8988T (cell line): Measurements from ENCODE around the gene SURF2.
"Not testable (repeated sequence)": the region's sequence is repeated elsewhere in the genome, so short reads cannot be mapped to it uniquely, and the experiment has no call there.

Experiments used
- DNase-seq: peaks from one replicate; pipeline ENCODE4 v3.0.0; 2011

SURF2 gene

DNA sequence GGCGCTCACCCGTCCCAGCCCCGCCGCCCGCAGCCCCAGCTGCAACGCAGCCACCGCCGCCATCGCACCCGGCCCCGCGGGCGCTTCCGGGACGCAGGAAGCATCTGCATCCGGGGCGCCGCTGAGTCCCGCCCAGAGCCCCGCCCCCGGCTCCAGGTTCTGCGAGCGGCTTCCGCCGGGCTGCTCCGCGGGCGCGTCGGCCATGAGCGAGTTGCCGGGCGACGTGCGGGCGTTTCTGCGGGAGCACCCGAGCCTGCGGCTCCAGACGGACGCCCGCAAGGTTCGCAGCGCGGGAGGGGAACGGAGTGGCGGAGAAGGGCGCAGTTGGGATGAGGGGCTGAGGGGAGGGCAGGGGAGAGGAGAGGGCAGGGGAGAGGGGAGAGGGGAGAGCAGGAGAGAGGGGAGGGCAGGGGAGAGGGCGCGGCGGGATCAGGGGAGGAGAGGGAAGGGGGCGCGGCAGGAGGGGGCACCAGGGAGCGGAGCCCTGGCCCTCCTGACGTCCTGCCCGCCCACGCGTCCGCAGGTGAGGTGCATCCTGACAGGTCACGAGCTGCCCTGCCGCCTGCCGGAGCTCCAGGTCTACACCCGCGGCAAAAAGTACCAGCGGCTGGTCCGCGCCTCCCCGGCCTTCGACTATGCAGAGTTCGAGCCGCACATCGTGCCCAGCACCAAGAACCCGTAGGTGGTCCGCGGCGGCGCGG, at the start of gene SURF2, which contains the start of gene SURF1:
TSS of gene SURF2 (plus strand) at position 160 of the 701 bp plus-strand sequence. CDS start at position 203, 43 bp downstream.
TSS of gene SURF1 (minus strand) at position 97 of the 701 bp plus-strand sequence. CDS start at position 63, 34 bp downstream.
- DNase-seq = peak; percentile 89

DNA sequence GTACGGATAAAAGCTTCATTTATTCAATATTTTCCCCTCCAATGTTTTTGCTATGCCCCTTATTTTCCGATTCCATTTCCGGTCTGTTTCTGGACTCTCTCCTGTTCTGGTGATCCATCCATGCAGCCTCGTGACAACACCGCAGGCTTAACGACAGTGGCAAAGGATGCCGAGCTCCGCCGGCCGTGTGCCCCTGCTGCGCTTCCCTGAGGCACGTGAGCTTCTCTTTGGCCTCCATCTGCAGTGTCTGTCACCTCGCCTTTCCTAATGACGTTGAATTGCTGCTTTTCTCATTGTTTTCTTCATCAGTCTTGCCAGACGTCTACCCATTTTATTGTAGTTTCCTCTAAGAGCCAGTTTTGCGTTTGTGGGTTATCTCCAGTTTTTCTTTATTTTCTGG, 49.0 kb upstream of the SURF2 start:
- no peak for DNase-seq

DNA sequence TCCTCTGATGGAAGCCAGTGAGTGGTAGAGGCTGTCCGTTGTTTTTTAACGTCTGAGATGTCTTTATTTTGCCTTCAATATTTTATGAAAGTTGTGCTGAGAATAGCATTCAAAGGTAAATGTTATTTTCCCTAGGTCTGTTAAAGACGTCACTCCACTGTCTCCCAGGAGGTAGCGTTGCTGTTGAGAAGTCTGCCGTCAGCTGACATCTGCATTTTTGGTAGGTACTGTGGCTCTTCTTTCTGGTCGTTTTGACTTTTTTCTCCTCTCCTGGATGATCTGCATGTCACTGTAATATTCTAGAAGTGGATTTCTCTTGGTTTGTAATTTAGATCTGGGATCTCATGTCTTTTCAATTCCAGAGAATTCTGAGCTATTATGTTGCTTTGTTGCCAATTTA, 46.7 kb upstream of the SURF2 start:
- DNase-seq = no peak

DNA sequence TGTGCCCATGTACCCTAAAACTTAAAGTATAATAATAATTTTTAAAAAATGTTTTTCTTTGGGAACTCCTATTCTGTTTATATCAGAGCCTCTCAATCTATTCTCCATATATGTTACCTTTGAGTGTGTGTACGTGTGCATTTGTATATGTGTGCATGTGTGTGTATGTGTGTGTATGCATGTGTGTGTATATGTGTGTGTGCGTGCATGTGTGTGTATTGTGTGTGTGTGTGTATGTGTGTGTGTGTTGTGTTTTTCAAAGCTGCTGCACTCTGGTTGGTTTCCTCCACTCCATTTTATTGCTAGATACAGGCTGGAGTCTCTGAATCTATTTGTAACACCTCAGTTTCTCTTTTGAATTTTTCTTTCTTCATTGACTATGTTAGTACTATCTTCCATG, 40.4 kb upstream of the SURF2 start:
- no peak for DNase-seq

DNA sequence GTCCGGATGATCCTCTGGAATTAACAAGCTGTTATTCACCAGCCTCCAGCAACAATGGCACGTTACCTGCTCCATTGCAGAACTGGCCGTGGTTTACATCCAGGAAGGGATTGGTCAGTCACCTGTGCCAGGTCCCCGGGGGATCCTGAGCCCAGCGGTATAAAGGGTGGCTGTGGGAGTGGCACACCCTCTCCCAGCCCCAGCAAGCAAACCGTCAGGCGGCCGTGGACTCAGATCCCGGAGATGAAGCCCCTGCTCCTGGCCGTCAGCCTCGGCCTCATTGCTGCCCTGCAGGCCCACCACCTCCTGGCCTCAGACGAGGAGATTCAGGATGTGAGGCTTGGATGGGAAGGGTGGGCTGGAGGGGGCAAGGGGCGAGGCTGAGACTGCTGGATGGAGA, 38.8 kb upstream of the SURF2 start:
- DNase-seq = not testable (repeated sequence)

GRCh38 chr9:133320421-133320881, 35.9 kb upstream of the SURF2 start:
- no peak for DNase-seq

- DNase-seq = no peak
These were observed 34.9 kb upstream of the SURF2 start for GRCh38 chr9:133321411-133321935.

DNA sequence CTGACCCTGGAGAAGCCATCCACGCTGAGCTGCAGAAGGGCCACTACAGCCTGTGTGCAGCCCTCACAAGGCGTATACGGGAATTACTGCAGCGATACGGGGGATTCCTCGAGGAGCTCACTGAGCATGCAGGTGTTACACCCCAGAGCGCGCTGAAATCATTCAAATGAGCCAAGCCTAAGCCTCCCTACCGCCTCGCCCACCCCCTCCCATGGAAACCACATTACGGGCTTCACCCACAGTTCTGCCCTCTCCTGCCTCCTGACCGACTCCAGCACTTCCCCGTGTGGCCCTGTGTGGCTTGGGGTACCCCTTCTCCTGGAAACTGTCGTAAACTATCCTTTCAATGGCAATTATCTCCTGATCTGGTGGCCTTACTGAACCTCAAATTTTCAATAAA, 33.6 kb upstream of the SURF2 start:
- DNase-seq = no peak

DNA sequence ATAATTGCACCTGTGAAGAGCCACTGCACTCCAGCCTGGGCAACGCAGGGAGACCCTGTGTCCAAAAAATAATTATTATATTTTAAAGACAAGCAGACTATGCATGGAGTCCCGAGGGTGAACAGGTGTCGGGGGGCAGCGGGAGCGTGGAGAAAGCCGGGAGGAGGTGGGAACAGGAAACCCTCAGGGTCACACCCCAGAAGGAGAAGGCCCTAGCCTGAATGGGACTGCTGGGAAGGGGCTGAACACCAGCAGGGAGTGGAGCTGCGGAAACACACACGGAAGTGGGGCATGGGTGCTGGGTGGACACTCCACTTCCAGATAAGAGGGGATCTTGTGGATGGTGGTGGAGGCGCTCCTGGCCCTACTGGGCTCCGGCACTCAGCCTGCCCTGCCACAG, 33.1 kb upstream of the SURF2 start:
- no peak for DNase-seq

DNA sequence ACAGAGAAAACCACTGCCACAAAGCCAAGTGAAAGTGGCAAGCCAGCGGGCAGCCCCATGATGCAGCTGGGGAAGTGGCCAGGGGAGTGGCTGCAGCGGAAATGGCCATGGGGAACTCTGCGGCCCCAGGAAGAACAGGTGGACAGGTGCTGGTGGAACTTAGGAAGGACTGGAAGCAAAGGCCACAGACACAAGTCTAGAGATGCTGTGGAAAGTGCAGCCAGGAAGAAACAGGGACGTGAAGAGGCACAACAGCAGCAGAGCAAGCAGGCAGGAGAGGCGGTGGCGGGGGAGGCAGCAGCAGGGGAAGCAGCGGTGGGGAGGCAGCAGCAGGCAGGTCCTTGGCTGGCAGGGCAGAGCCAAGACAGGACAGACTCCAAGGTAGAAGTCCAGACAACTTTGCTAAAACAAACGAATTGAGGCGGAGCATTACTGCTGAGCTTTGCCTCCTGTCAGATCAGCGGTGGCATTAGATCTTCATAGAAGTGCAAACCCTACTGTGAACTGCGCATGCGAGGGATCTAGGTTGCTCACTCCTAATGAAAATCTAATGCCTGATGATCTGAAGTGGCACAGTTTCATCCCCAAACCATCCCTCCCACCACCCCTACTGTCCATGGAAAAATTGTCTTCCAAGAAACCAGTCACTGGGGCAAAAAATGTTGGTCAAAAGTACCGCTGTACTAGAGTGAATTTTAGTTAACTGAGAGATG, 32.2 kb upstream of the SURF2 start:
- DNase-seq = no peak

- not testable (repeated sequence) for DNase-seq
These were observed 29.3 kb upstream of the SURF2 start for GRCh38 chr9:133327021-133327420.

DNA sequence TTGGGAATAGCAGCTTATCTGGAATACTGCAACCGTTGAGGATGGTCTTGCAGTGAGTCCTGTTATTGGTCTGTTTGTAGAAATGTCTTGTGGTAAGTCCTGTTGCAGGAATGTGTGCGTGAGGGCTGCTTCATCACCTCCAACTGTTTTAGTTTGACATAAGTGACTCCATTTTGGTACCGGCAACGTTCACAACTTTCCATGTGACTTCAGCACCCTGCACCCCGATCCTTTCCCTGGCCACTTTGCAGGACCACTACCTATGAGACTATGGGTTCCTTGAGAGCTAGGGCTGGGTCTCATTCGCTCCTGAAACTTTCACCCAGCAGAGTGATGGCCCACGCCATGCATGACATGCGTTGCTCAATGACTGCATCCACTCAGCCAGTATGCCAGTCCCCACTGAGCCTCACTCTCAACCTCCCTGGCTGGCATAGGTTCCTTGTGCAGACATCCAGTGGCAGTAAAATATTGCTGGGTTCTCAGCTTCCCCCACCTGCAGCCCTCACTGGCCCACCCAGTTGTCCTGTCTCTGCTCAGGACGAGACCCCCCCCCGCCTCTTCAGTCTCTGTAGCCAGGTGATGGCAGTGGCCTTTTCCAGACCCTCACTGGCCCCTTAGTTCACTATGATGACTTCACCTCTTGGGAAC, 28.4 kb upstream of the SURF2 start:
- no peak for DNase-seq

GRCh38 chr9:133329306-133330156, 26.8 kb upstream of the SURF2 start:
- DNase-seq = not testable (repeated sequence)

- no peak for DNase-seq
These were observed 25.1 kb upstream of the SURF2 start for GRCh38 chr9:133331221-133331620.

GRCh38 chr9:133331641-133332380, 24.5 kb upstream of the SURF2 start:
- DNase-seq = no peak

DNA sequence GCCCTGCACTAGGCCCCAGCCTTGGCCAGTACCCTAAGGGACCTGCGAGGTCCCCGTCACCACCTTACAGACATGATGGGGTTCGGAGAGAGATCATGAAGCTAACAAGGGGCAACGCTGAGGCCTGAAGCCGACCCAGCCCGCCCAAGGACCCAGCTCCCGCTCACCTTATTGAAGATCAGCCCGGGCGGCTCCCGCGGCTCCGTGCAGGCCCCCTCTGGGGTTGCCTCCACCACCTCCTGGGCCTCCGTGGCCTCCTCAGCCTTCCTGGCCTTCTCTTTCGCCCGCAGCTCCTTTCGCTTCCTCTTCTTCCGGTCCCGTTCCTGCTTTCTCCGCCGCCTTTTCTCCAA, 24.0 kb upstream of the SURF2 start:
- no peak for DNase-seq

DNA sequence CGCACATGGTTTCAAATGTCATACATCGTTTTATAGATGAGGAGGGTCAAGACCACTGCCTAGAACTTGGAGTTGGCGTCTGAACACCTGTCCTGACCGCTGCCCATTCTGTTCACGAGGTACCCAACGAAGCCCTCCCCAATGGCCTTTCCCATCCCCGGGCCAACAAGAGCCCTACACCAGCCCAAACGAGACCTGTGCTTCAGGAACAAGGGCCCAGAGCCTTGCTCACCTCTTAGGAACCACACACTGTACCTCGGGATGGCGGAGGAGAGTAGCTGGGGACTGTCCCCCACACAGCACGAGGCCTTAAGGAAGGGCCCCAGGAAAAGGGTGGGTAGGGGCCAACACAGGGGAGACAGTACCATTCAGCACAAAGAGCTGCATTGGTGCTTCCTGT, 23.3 kb upstream of the SURF2 start:
- no peak for DNase-seq

- DNase-seq = no peak
These were observed 22.8 kb upstream of the SURF2 start for GRCh38 chr9:133333566-133333965.

- DNase-seq = no peak
These were observed 22.2 kb upstream of the SURF2 start for GRCh38 chr9:133334161-133334560.

DNA sequence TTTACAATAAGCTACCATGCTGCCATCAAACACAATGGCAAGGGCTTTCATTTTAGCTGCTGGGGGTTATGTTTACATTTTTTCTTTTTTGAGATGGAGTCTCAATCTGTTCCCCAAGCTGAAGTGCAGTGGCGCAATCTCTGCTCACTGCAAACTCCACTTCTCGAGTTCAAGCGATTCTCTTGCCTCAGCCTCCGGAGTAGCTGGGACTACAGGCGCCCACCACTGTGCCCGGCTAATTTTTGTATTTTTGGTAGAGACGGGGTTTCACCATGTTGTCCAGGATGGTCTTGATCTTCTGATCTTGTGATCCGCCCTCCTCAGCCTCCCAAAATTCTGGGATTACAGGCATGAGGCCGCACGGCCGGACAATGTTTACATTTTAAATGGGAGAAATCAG, 21.5 kb upstream of the SURF2 start:
- not testable (repeated sequence) for DNase-seq

- peak; percentile 80 for DNase-seq
These were observed 20.2 kb upstream of the SURF2 start, which contains the start of gene SURF6 for GRCh38 chr9:133335924-133336811. Gene SURF6 (minus strand): TSS chr9:133336188. CDS start chr9:133336132, 56 bp downstream.
